ENCODE measurements around the gene ZIC2. TPM values are rescaled to one million over a fixed set of nuclear protein-coding genes. Genes with fewer than 3 reads are reported as not detected.
"Not testable (repeated sequence)": the region's sequence is repeated elsewhere in the genome, so short reads cannot be mapped to it uniquely, and the experiment has no call there.

ZIC2 gene
- total RNA-seq (2014; rRNA removed; shearing (Covaris generic)) = 4.2 and 4.4 TPM in 2 replicates
- 4.8 and 6.4 TPM in 2 replicates for polyA plus RNA-seq (2014; cell fraction: nucleus; rRNA removed)

GRCh38 chr13:99981735-99982035, at the start of gene ZIC2:
Gene ZIC2, plus strand, starts transcription at chr13:99981784. Its CDS starts 281 bp downstream, at chr13:99982065.
- no peak for DNase-seq (ENCODE audit: extremely low read depth, low read depth)

GRCh38 chr13:99932912-99933311, 48.7 kb upstream of the ZIC2 start:
- DNase-seq (ENCODE audit: extremely low read depth, low read depth) = no peak

GRCh38 chr13:99935772-99936171, 45.8 kb upstream of the ZIC2 start:
- DNase-seq (ENCODE audit: extremely low read depth, low read depth) = no peak

GRCh38 chr13:99938635-99939034, 42.9 kb upstream of the ZIC2 start:
- no peak for DNase-seq (ENCODE audit: extremely low read depth, low read depth)

- no peak for DNase-seq (ENCODE audit: extremely low read depth, low read depth)
Measured at GRCh38 chr13:99941086-99941485, 40.5 kb upstream of the ZIC2 start.

GRCh38 chr13:99941911-99942310, 39.7 kb upstream of the ZIC2 start:
- no peak for DNase-seq (ENCODE audit: extremely low read depth, low read depth)

- DNase-seq (ENCODE audit: extremely low read depth, low read depth) = no peak
Measured at GRCh38 chr13:99944102-99944501, 37.5 kb upstream of the ZIC2 start.

- no peak for DNase-seq (ENCODE audit: extremely low read depth, low read depth)
Measured at GRCh38 chr13:99944606-99945005, 37.0 kb upstream of the ZIC2 start.

- not testable (repeated sequence) for DNase-seq (ENCODE audit: extremely low read depth, low read depth)
Measured at GRCh38 chr13:99945515-99945914, 36.1 kb upstream of the ZIC2 start.

GRCh38 chr13:99947666-99948065, 33.9 kb upstream of the ZIC2 start:
- DNase-seq (ENCODE audit: extremely low read depth, low read depth) = no peak

- no peak for DNase-seq (ENCODE audit: extremely low read depth, low read depth)
Measured at GRCh38 chr13:99948411-99948810, 33.2 kb upstream of the ZIC2 start.

- DNase-seq (ENCODE audit: extremely low read depth, low read depth) = no peak
Measured at GRCh38 chr13:99948907-99949678, 32.5 kb upstream of the ZIC2 start.

GRCh38 chr13:99949679-99950413, 31.7 kb upstream of the ZIC2 start:
- DNase-seq (ENCODE audit: extremely low read depth, low read depth) = no peak

GRCh38 chr13:99951666-99952065, 29.9 kb upstream of the ZIC2 start:
- not testable (repeated sequence) for DNase-seq (ENCODE audit: extremely low read depth, low read depth)

GRCh38 chr13:99953138-99953755, 28.3 kb upstream of the ZIC2 start:
- DNase-seq (ENCODE audit: extremely low read depth, low read depth) = no peak

GRCh38 chr13:99955107-99955746, 26.4 kb upstream of the ZIC2 start:
- DNase-seq (ENCODE audit: extremely low read depth, low read depth) = no peak

GRCh38 chr13:99955747-99956472, 25.7 kb upstream of the ZIC2 start:
- DNase-seq (ENCODE audit: extremely low read depth, low read depth) = no peak

GRCh38 chr13:99956473-99957349, 24.9 kb upstream of the ZIC2 start:
- no peak for DNase-seq (ENCODE audit: extremely low read depth, low read depth)

GRCh38 chr13:99958406-99959126, 23.0 kb upstream of the ZIC2 start:
- DNase-seq (ENCODE audit: extremely low read depth, low read depth) = no peak
